HepG2 (cell line): ENCODE results near the gene RNASE4. TPM values are rescaled to one million over a fixed set of nuclear protein-coding genes. Genes with fewer than 3 reads are reported as not detected.

Experiments used
- CBX2 ChIP-seq, 2 experiments: fragments of 200-600 bp in 1 of 2; sonication (generic); formaldehyde crosslinking in 1 of 2; IDR thresholded peaks; 2 replicates each; pipeline versions ENCODE4 v1.7.0 to v1.8.1; 2018 to 2022; ENCODE audit warnings: low read depth in 2 of 2, low read length in 1 of 2, mild to moderate bottlenecking in 1 of 2, missing genetic modification reagents in 1 of 2
- CENPX ChIP-seq: sonication (generic); formaldehyde crosslinking; IDR thresholded peaks from 2 replicates; pipeline ENCODE4 v1.9.0; 2021; ENCODE audit warnings: mild to moderate bottlenecking, missing genetic modification reagents, moderate library complexity
- POGZ ChIP-seq: sonication (generic); formaldehyde crosslinking; IDR thresholded peaks from 2 replicates; pipeline ENCODE4 v1.4.0; 2020; ENCODE audit warnings: mild to moderate bottlenecking, missing genetic modification reagents
- PRPF4 ChIP-seq: fragments of 200-400 bp; formaldehyde crosslinking; IDR thresholded peaks from 2 replicates; pipeline ENCODE4 v1.6.1; 2016; ENCODE audit warnings: low read length, low read depth; ENCODE audit not compliant: poor library complexity, severe bottlenecking
- RFXANK ChIP-seq: IDR thresholded peaks from 2 replicates; pipeline ENCODE4 v1.6.1; 2016
- SATB2 ChIP-seq: sonication (generic); formaldehyde crosslinking; IDR thresholded peaks from 2 replicates; pipeline ENCODE4 v1.5.0; 2020; ENCODE audit warnings: missing genetic modification reagents
- SSRP1 ChIP-seq: IDR thresholded peaks from 2 replicates; pipeline ENCODE4 v1.6.1; 2016; ENCODE audit warnings: control low read depth
- SYNCRIP ChIP-seq: fragments of 200-400 bp; formaldehyde crosslinking; IDR thresholded peaks from 2 replicates; pipeline ENCODE4 v1.6.1; 2018; ENCODE audit warnings: mild to moderate bottlenecking, low read depth, low read length; ENCODE audit not compliant: insufficient read depth
- ZFP82 ChIP-seq: sonication (generic); formaldehyde crosslinking; IDR thresholded peaks from 2 replicates; pipeline ENCODE4 v1.5.1; 2020; ENCODE audit warnings: mild to moderate bottlenecking, missing genetic modification reagents, borderline replicate concordance
- ZNF136 ChIP-seq: sonication (generic); formaldehyde crosslinking; IDR thresholded peaks from 2 replicates; pipeline ENCODE4 v1.8.1; 2022; ENCODE audit warnings: low read depth, mild to moderate bottlenecking, moderate library complexity, missing genetic modification reagents
- ZNF326 ChIP-seq: sonication (generic); formaldehyde crosslinking; IDR thresholded peaks from 2 replicates; pipeline ENCODE4 v1.4.0; 2020; ENCODE audit warnings: missing genetic modification reagents, borderline replicate concordance
- ZNF383 ChIP-seq: sonication (generic); formaldehyde crosslinking; IDR thresholded peaks from 2 replicates; pipeline ENCODE4 v1.4.0; 2020; ENCODE audit warnings: missing genetic modification reagents, mild to moderate bottlenecking, borderline replicate concordance
- ZNF547 ChIP-seq: sonication (generic); formaldehyde crosslinking; IDR thresholded peaks from 2 replicates; pipeline ENCODE4 v1.5.1; 2020; ENCODE audit warnings: mild to moderate bottlenecking, missing genetic modification reagents
- ZNF605 ChIP-seq: sonication (generic); formaldehyde crosslinking; IDR thresholded peaks from 2 replicates; pipeline ENCODE4 v1.8.0; 2022; ENCODE audit warnings: mild to moderate bottlenecking, missing genetic modification reagents
- ZNF720 ChIP-seq: sonication (generic); formaldehyde crosslinking; IDR thresholded peaks from 2 replicates; pipeline ENCODE4 v1.4.0; 2020; ENCODE audit warnings: missing genetic modification reagents
- polyA plus RNA-seq, 8 experiments: library from polyadenylated mRNA; depleted of rRNA in 3 of 8; stranded (reverse) in 7 of 8; unstranded in 1 of 8; fragments of >200 nt; fragmentation: Illumina TruSeq in 4 of 8; extraction: Trizol in 4 of 8; gene quantifications; 2 replicates each; pipeline versions ENCODE4 v1.2.1 to v1.2.3, GENCODE V29; 2011 to 2016; ENCODE audit warnings: low read depth in 4 of 8, missing spikeins in 1 of 8, mixed read lengths in 1 of 8; ENCODE audit not compliant: insufficient read depth in 1 of 8
- total RNA-seq, 5 experiments: library from RNA; depleted of rRNA; stranded (reverse); fragments of >200 nt; fragmentation: Illumina TruSeq; extraction: Trizol; gene quantifications; 2 replicates each; pipeline ENCODE4 v1.2.3, GENCODE V29; 2016; ENCODE audit warnings: low read depth in 1 of 5
- TF ChIP-seq, protein P1 (sequence below): sonication (generic); IDR thresholded peaks from 2 replicates; pipeline ENCODE4 v1.6.1; 2016; ENCODE audit warnings: low read depth, borderline replicate concordance
- TF ChIP-seq, protein P2 (sequence below): sonication (generic); formaldehyde crosslinking; IDR thresholded peaks from 2 replicates; pipeline ENCODE4 v1.4.0; 2020; ENCODE audit warnings: missing genetic modification reagents
- TF ChIP-seq, protein P3 (sequence below): sonication (generic); formaldehyde crosslinking; IDR thresholded peaks from 2 replicates; pipeline ENCODE4 v1.4.0; 2020; ENCODE audit warnings: mild to moderate bottlenecking, missing genetic modification reagents, borderline replicate concordance
- TF ChIP-seq, protein P4 (sequence below): sonication (generic); formaldehyde crosslinking; IDR thresholded peaks from 2 replicates; pipeline ENCODE4 v1.5.1; 2020; ENCODE audit warnings: mild to moderate bottlenecking, missing genetic modification reagents, moderate library complexity
- TF ChIP-seq, protein P5 (sequence below): sonication (generic); formaldehyde crosslinking; IDR thresholded peaks from 2 replicates; pipeline ENCODE4 v1.8.0; 2022; ENCODE audit warnings: missing genetic modification reagents, low read depth, mild to moderate bottlenecking, borderline replicate concordance
- TF ChIP-seq, protein P6 (sequence below): sonication (generic); formaldehyde crosslinking; IDR thresholded peaks from 2 replicates; pipeline ENCODE4 v1.8.1; 2023; ENCODE audit warnings: mild to moderate bottlenecking, missing genetic modification reagents, borderline replicate concordance

Gene RNASE4
- total and polyA plus RNA-seq, 2 of the 13 experiments (the other 11 are each of a cell fraction or from before 2014, with no cell fraction given) = 109 to 983 TPM

DNA sequence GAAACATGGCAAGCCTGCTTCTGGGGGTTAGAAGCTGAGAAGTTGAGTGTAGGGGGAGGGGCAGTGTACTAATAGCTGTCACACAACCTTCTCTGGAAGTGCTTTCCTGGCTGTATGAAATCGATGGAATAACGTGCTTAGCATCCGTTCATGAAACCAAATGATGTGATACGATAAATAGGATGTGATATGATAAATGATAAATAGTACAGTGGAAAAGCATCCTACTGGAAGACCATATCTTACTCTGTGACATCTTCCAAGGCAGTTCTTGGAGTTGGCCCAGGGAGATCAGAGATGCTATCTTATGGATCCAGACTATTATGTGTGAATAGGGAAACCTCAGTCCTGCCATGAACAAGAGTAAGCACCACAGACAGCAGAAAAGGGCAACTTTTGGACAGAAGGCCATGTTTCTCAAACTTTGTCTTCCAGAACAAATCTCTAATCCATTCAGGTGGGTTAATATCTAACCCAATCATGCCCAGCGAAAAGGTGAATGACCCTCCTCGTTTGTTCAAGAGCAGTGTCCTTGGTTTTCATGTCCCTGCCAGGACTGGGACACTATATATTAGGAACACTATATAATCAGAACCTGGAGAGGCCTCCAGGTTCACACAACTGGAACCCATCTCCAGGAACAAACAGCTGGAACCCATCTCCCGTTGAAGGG, 3.9 kb downstream of the RNASE4 start, which contains the start of gene ANG (continued):
- TF ChIP-seq, protein P1, sequence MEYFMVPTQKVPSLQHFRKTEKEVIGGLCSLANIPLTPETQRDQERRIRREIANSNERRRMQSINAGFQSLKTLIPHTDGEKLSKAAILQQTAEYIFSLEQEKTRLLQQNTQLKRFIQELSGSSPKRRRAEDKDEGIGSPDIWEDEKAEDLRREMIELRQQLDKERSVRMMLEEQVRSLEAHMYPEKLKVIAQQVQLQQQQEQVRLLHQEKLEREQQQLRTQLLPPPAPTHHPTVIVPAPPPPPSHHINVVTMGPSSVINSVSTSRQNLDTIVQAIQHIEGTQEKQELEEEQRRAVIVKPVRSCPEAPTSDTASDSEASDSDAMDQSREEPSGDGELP = peak; percentile 24; the same call in 1 of the 2 replicates
- TF ChIP-seq, protein P2, sequence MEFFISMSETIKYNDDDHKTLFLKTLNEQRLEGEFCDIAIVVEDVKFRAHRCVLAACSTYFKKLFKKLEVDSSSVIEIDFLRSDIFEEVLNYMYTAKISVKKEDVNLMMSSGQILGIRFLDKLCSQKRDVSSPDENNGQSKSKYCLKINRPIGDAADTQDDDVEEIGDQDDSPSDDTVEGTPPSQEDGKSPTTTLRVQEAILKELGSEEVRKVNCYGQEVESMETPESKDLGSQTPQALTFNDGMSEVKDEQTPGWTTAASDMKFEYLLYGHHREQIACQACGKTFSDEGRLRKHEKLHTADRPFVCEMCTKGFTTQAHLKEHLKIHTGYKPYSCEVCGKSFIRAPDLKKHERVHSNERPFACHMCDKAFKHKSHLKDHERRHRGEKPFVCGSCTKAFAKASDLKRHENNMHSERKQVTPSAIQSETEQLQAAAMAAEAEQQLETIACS (CRISPR knock-in tag) = no peak
- TF ChIP-seq CBX2 (IDR thresholded peaks at IDR 0.05; ENCODE audit: low read depth, low read length) (no peak), CBX2 (CRISPR knock-in tag; IDR thresholded peaks at IDR 0.05; ENCODE audit: low read depth) (no peak), ZNF383 (CRISPR knock-in tag) (no peak), ZNF605 (CRISPR knock-in tag) (no peak), SSRP1 (CRISPR knock-in tag) (peak; percentile 74), CENPX (CRISPR knock-in tag) (no peak), ZNF720 (no peak), PRPF4 (peak; percentile 73), RFXANK (CRISPR knock-in tag) (0 out of 2 replicates have a peak, but pooled peaks have one; percentile 57), POGZ (no peak; the same call in 1 of the 2 replicates), ZNF547 (CRISPR knock-in tag) (no peak), ZFP82 (no peak), ZNF136 (CRISPR knock-in tag) (no peak), ZNF326 (CRISPR knock-in tag) (no peak), SATB2 (CRISPR knock-in tag) (no peak), SYNCRIP (no peak)
- TF ChIP-seq, protein P3, sequence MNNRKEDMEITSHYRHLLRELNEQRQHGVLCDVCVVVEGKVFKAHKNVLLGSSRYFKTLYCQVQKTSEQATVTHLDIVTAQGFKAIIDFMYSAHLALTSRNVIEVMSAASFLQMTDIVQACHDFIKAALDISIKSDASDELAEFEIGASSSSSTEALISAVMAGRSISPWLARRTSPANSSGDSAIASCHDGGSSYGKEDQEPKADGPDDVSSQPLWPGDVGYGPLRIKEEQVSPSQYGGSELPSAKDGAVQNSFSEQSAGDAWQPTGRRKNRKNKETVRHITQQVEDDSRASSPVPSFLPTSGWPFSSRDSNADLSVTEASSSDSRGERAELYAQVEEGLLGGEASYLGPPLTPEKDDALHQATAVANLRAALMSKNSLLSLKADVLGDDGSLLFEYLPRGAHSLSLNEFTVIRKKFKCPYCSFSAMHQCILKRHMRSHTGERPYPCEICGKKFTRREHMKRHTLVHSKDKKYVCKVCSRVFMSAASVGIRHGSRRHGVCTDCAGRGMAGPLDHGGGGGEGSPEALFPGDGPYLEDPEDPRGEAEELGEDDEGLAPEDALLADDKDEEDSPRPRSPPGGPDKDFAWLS (CRISPR knock-in tag) = no peak
- TF ChIP-seq, protein P4, sequence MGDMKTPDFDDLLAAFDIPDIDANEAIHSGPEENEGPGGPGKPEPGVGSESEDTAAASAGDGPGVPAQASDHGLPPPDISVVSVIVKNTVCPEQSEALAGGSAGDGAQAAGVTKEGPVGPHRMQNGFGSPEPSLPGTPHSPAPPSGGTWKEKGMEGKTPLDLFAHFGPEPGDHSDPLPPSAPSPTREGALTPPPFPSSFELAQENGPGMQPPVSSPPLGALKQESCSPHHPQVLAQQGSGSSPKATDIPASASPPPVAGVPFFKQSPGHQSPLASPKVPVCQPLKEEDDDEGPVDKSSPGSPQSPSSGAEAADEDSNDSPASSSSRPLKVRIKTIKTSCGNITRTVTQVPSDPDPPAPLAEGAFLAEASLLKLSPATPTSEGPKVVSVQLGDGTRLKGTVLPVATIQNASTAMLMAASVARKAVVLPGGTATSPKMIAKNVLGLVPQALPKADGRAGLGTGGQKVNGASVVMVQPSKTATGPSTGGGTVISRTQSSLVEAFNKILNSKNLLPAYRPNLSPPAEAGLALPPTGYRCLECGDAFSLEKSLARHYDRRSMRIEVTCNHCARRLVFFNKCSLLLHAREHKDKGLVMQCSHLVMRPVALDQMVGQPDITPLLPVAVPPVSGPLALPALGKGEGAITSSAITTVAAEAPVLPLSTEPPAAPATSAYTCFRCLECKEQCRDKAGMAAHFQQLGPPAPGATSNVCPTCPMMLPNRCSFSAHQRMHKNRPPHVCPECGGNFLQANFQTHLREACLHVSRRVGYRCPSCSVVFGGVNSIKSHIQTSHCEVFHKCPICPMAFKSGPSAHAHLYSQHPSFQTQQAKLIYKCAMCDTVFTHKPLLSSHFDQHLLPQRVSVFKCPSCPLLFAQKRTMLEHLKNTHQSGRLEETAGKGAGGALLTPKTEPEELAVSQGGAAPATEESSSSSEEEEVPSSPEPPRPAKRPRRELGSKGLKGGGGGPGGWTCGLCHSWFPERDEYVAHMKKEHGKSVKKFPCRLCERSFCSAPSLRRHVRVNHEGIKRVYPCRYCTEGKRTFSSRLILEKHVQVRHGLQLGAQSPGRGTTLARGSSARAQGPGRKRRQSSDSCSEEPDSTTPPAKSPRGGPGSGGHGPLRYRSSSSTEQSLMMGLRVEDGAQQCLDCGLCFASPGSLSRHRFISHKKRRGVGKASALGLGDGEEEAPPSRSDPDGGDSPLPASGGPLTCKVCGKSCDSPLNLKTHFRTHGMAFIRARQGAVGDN (CRISPR knock-in tag) = no peak
- TF ChIP-seq, protein P5, sequence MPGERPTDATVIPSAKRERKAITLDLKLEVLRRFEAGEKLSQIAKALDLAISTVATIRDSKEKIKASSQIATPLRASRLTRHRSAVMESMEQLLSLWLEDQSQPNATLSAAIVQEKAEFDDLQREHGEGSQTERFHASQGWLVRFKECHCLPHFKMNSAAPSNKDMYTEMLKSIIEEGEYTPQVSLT (CRISPR knock-in tag) = no peak
- TF ChIP-seq, protein P6, sequence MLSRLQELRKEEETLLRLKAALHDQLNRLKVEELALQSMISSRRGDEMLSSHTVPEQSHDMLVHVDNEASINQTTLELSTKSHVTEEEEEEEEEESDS = no peak
